Measurements from ENCODE around the gene SPAG16. TPM values are rescaled to one million over a fixed set of nuclear protein-coding genes. Genes with fewer than 3 reads are reported as not detected.

SPAG16 gene
- polyA plus RNA-seq, 1 of the 3 experiments (the other 2 are of a cell fraction), result 29.5 TPM

- no peak for TF ChIP-seq FOSL2 (IDR thresholded peaks at IDR 0.05; ENCODE audit: borderline replicate concordance, low read depth)
Measured at GRCh38 chr2:214451516-214452275, 1167.4 kb downstream of the SPAG16 start (continued).

Small RNA genes lying within 50 kb of the gene (small RNA-seq; reads per million reads assigned to genes)
- gene MIR4438, result 0 reads per million in 7 experiments

Other genes starting within 250 kb of the SPAG16 start
- 1.3 and 1.4 TPM in 2 replicates for gene IKZF2, start 132.9 kb upstream of the SPAG16 start, polyA plus RNA-seq (2012; rRNA removed)